Adipose tissue (tissue), 3 donors: Measurements from ENCODE around the gene ALKBH6. TPM values are rescaled to one million over a fixed set of nuclear protein-coding genes. Genes with fewer than 3 reads are reported as not detected.

Experiments
- H3K27ac ChIP-seq: one replicate; pipeline ENCODE4 v1.5.1; 2013; ENCODE audit warnings: low read depth, low read length
- WGBS, 3 donors: extraction: QIAGEN DNeasy Blood & Tissue Kit; methylation state at CpG; one replicate each; pipeline ENCODE4 v1.1.7; 2013; 5-methylcytosine and 5-hydroxymethylcytosine counted together
- polyA plus RNA-seq, 3 donors: library from polyadenylated mRNA; stranded (reverse); fragments of 200-250 nt; gene quantifications; one replicate each; pipeline ENCODE4 v1.2.3, GENCODE V29; 2013
- donor health status: healthy with polysubstance abuse.
- donor health status: Bipolar disorder and iron deficiency.
- donor health status: healthy.

ALKBH6 gene
- polyA plus RNA-seq, 3 donors: 7.9 to 17.1 (median 9.8) TPM

GRCh38 chr19:35978271-35978670, 35.7 kb downstream of the ALKBH6 start:
- 37 to 41% (median 38%) methylated on average over 5 of the region's 5 CpGs for WGBS, 3 donors
- no peak overlapping the region for H3K27ac ChIP-seq

- WGBS, 3 donors: 49 to 54% (median 54%) methylated on average over 14 of the region's 14 CpGs
- H3K27ac ChIP-seq: no peak overlapping the region
Measured at GRCh38 chr19:35977446-35978222, 36.4 kb downstream of the ALKBH6 start.

- no peak overlapping the region for H3K27ac ChIP-seq
- WGBS, 3 donors: 26 to 39% (median 34%) methylated on average over 5 of the region's 5 CpGs
Measured at GRCh38 chr19:35975608-35976214, 38.3 kb downstream of the ALKBH6 start.

GRCh38 chr19:35973487-35973886, 40.5 kb downstream of the ALKBH6 start:
- no peak overlapping the region for H3K27ac ChIP-seq
- 38 to 40% (median 39%) methylated on average over 8 of the region's 8 CpGs for WGBS, 3 donors

- 80 to 85% (median 84%) methylated on average over 3 of the region's 3 CpGs for WGBS, 3 donors
- no peak overlapping the region for H3K27ac ChIP-seq
Measured at GRCh38 chr19:35966771-35967170, 47.2 kb downstream of the ALKBH6 start.

GRCh38 chr19:35963514-35963913, 50.5 kb downstream of the ALKBH6 start:
- H3K27ac ChIP-seq: no peak overlapping the region
- 1 to 5% (median 3%) methylated on average over 9 of the region's 9 CpGs for WGBS, 3 donors

- 69 to 85% (median 81%) methylated on average over 7 of the region's 7 CpGs for WGBS, 3 donors
- H3K27ac ChIP-seq: no peak overlapping the region
Measured at GRCh38 chr19:35960432-35960972, 53.5 kb downstream of the ALKBH6 start.

GRCh38 chr19:35959968-35960320, 54.1 kb downstream of the ALKBH6 start:
- no peak overlapping the region for H3K27ac ChIP-seq
- 25 to 39% (median 30%) methylated on average over 20 of the region's 20 CpGs for WGBS, 3 donors

Other genes starting within 250 kb of the ALKBH6 start
- gene ARHGAP33, start 238.6 kb downstream of the ALKBH6 start, polyA plus RNA-seq: 1 to 10 TPM; 6.0 to 9.4 (median 6.3) TPM
- gene PRODH2, start 201.4 kb downstream of the ALKBH6 start, polyA plus RNA-seq: 1 to 10 TPM in 1 of 3 donors, not detected in 2; 2.2 TPM
- 10 to 100 TPM in 1 of 3 donors, under 1 TPM in 1, not detected in 1; 0.42 to 13.6 TPM for gene NPHS1, start 161.7 kb downstream of the ALKBH6 start, polyA plus RNA-seq
- gene KIRREL2, start 157.3 kb downstream of the ALKBH6 start, polyA plus RNA-seq: 10 to 100 TPM in 1 of 3 donors, under 1 TPM in 1, not detected in 1; 0.22 to 48.3 TPM
- gene APLP1, start 145.6 kb downstream of the ALKBH6 start, polyA plus RNA-seq: 10 to 100 TPM in 1 of 3 donors, 1 to 10 TPM in 2; 3.0 to 33.6 (median 6.4) TPM
- gene NFKBID, start 113.7 kb downstream of the ALKBH6 start, polyA plus RNA-seq: 10 to 100 TPM in 2 of 3 donors, 1 to 10 TPM in 1; 3.7 to 13.0 (median 10.5) TPM
- 10 to 100 TPM in 1 of 3 donors, 1 to 10 TPM in 2; 4.1 to 21.1 (median 6.6) TPM for gene HCST, start 111.7 kb downstream of the ALKBH6 start, polyA plus RNA-seq
- 100 to 1,000 TPM in 2 of 3 donors, 10 to 100 TPM in 1; 23.7 to 207 (median 194) TPM for gene TYROBP, start 105.9 kb downstream of the ALKBH6 start, polyA plus RNA-seq
- 1 to 10 TPM; 5.8 to 6.7 (median 6.0) TPM for gene LRFN3, start 77.8 kb downstream of the ALKBH6 start, polyA plus RNA-seq
- gene SDHAF1, start 19.0 kb downstream of the ALKBH6 start, polyA plus RNA-seq: 10 to 100 TPM; 14.9 to 26.9 (median 18.6) TPM
- 1 to 10 TPM in 1 of 3 donors, under 1 TPM in 2; 0.22 to 4.0 (median 0.62) TPM for gene SYNE4, start 5.4 kb downstream of the ALKBH6 start, polyA plus RNA-seq
- gene CLIP3, start 18.7 kb upstream of the ALKBH6 start, polyA plus RNA-seq: 1 to 10 TPM; 1.2 to 8.8 (median 2.6) TPM
- 1 to 10 TPM; 3.5 to 7.1 (median 5.2) TPM for gene THAP8, start 40.1 kb upstream of the ALKBH6 start, polyA plus RNA-seq
- under 1 TPM; 0.20 to 0.79 (median 0.25) TPM for gene WDR62, start 40.7 kb upstream of the ALKBH6 start, polyA plus RNA-seq
- gene OVOL3, start 96.9 kb upstream of the ALKBH6 start, polyA plus RNA-seq: not detected
- 100 to 1,000 TPM in 1 of 3 donors, 10 to 100 TPM in 2; 48.8 to 103 (median 51.8) TPM for gene POLR2I, start 100.7 kb upstream of the ALKBH6 start, polyA plus RNA-seq
- 100 to 1,000 TPM in 2 of 3 donors, 10 to 100 TPM in 1; 63.0 to 153 (median 149) TPM for gene TBCB, start 101.3 kb upstream of the ALKBH6 start, polyA plus RNA-seq
- gene CAPNS1, start 125.9 kb upstream of the ALKBH6 start, polyA plus RNA-seq: 100 to 1,000 TPM; 236 to 719 (median 679) TPM
- 100 to 1,000 TPM in 2 of 3 donors, 10 to 100 TPM in 1; 25.9 to 132 (median 119) TPM for gene COX7A1, start 138.2 kb upstream of the ALKBH6 start, polyA plus RNA-seq
- gene ZNF565, start 200.5 kb upstream of the ALKBH6 start, polyA plus RNA-seq: 1 to 10 TPM; 2.5 TPM
- gene ZNF146, start 200.9 kb upstream of the ALKBH6 start, polyA plus RNA-seq: 10 to 100 TPM; 15.8 to 29.7 (median 28.5) TPM